Lower lobe of right lung (tissue), 2 donors: Measurements from ENCODE around the gene SMG5. TPM values are rescaled to one million over a fixed set of nuclear protein-coding genes. Genes with fewer than 3 reads are reported as not detected.

Source experiments
- ATAC-seq, 2 donors: fragments of 200-7000 bp; cut with Tn5 transposase; one replicate each; pipeline ENCODE4 v1.9.1; 2020 to 2022; ENCODE audit warnings: mild to moderate bottlenecking in 2 of 2, moderate library complexity in 2 of 2
- DNase-seq: peaks from one replicate; pipeline ENCODE4 v3.0.0-alpha.2; 2020
- H3K27ac ChIP-seq: fragments of 200-600 bp; one replicate; pipeline ENCODE4 v1.8.0; 2022
- H3K27me3 ChIP-seq: fragments of 200-600 bp; one replicate; pipeline ENCODE4 v1.8.0; 2022; ENCODE audit warnings: low read depth
- H3K36me3 ChIP-seq: fragments of 200-600 bp; one replicate; pipeline ENCODE4 v1.8.0; 2022; ENCODE audit warnings: mild to moderate bottlenecking
- H3K4me1 ChIP-seq: fragments of 200-600 bp; one replicate; pipeline ENCODE4 v1.8.0; 2022
- H3K4me3 ChIP-seq: fragments of 200-600 bp; one replicate; pipeline ENCODE4 v1.8.0; 2022; ENCODE audit warnings: mild to moderate bottlenecking
- H3K9me3 ChIP-seq: fragments of 200-600 bp; one replicate; pipeline ENCODE4 v1.8.0; 2022
- intact Hi-C: fragments of 100-400 bp; cut with DNase I; formaldehyde crosslinking; loops from one replicate; pipeline ENCODE4 v1.11.0; 2022
- total RNA-seq: library from RNA; stranded (reverse); fragmentation: NEBNext Ultra II Directional; extraction: Animal tissue kit (Norgen Biotek cat#: 25700); gene quantifications from one replicate; pipeline ENCODE4 v1.2.1, GENCODE V29; 2021
- TF ChIP-seq, protein P1 (sequence below): fragments of 200-600 bp; IDR thresholded peaks from one replicate; pipeline ENCODE4 v1.8.0; 2022; ENCODE audit warnings: antibody characterized with exemption, mild to moderate bottlenecking
- donor health status: DM: no; HTN: yes; CAD: no; lungs with severe emphysema.

The SMG5 gene
- total RNA-seq, 1 donor from 2014 or later = 68.9 TPM

DNA sequence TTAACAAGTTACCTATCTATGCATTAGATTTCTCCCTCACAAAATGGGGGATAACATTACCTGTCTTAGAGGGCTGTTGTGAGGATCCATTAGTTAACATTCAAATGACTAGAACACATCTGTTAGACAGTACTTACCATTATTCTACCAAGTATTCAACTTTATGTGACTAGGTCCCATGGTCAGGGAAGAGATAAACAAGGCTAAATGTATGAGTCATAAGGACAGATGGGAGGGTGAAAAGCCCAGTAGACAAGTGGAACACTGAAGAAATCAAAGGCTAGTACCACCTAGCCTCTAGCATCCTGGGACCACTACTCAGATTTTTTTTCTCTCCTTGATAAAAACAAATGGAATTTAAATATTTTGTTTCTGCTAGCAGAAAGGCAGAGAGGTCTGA lies 25.5 kb upstream of the SMG5 start:
- no peaks in the 10 kb centered on the region for H3K27me3 ChIP-seq
- ATAC-seq = no peak
- H3K4me1 ChIP-seq = no peaks in the 10 kb centered on the region
- H3K4me3 ChIP-seq = no peak overlapping the region
- H3K36me3 ChIP-seq = peaks cover 74% of the 10 kb centered on the region
- TF ChIP-seq, protein P1, sequence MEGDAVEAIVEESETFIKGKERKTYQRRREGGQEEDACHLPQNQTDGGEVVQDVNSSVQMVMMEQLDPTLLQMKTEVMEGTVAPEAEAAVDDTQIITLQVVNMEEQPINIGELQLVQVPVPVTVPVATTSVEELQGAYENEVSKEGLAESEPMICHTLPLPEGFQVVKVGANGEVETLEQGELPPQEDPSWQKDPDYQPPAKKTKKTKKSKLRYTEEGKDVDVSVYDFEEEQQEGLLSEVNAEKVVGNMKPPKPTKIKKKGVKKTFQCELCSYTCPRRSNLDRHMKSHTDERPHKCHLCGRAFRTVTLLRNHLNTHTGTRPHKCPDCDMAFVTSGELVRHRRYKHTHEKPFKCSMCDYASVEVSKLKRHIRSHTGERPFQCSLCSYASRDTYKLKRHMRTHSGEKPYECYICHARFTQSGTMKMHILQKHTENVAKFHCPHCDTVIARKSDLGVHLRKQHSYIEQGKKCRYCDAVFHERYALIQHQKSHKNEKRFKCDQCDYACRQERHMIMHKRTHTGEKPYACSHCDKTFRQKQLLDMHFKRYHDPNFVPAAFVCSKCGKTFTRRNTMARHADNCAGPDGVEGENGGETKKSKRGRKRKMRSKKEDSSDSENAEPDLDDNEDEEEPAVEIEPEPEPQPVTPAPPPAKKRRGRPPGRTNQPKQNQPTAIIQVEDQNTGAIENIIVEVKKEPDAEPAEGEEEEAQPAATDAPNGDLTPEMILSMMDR = no peak
- no peak for DNase-seq
- H3K27ac ChIP-seq = no peak overlapping the region
- no peaks in the 10 kb centered on the region for H3K9me3 ChIP-seq
- intact Hi-C loops = no loop called here

DNA sequence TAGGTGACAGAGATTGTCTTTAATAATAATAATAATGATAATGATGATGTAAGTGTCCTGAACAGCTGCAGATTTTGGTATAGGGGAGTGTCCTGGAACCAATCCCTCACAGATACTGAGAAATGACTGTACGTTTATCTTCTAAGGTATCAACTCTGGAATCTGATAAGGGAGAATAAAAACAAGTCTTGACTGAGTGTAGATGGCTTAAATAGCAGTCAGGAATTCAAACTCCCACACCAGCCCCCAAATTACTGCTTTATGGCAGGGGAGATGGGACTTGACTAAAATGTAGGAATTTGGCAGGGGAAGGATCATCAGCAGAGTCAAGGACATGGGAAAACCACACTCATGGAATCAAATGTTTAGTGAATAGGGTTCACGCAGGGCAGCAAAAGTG lies 22.6 kb upstream of the SMG5 start:
- Histone ChIP-seq H3K9me3 (no peaks in the 10 kb centered on the region), H3K4me1 (no peaks in the 10 kb centered on the region), H3K4me3 (no peak overlapping the region), H3K27ac (no peak overlapping the region), H3K36me3 (peaks cover 45% of the 10 kb centered on the region), H3K27me3 (no peaks in the 10 kb centered on the region)
- ATAC-seq (no peak), DNase-seq (no peak)
- intact Hi-C loops = no loop called here
- TF ChIP-seq, protein P1 = no peak

DNA sequence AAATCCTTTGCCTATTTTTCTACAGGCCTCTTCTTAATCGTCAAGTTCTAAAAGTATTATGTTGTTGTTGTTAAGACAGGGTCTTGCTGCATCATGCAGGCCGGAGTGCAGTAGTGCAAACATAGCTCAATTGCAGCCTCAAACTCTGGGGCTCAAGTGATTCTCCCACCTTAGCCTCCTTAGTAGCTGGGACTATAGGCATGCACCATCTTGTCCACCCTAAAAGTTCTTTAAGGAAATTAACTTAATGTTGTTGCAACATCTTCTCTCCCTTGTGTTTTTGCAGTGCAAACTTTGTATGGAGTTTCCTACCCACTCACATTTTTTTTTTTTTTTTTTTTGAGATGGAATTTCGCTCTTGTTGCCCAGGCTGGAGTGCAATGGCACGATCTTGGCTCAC lies 20.6 kb upstream of the SMG5 start:
- ATAC-seq = no peak
- H3K36me3 ChIP-seq = peaks cover 26% of the 10 kb centered on the region
- H3K27ac ChIP-seq = no peak overlapping the region
- no peaks in the 10 kb centered on the region for H3K27me3 ChIP-seq
- no peak overlapping the region for H3K4me3 ChIP-seq
- H3K4me1 ChIP-seq = no peaks in the 10 kb centered on the region
- intact Hi-C loops = no loop called here
- TF ChIP-seq, protein P1 = no peak
- no peaks in the 10 kb centered on the region for H3K9me3 ChIP-seq
- DNase-seq = no peak

DNA sequence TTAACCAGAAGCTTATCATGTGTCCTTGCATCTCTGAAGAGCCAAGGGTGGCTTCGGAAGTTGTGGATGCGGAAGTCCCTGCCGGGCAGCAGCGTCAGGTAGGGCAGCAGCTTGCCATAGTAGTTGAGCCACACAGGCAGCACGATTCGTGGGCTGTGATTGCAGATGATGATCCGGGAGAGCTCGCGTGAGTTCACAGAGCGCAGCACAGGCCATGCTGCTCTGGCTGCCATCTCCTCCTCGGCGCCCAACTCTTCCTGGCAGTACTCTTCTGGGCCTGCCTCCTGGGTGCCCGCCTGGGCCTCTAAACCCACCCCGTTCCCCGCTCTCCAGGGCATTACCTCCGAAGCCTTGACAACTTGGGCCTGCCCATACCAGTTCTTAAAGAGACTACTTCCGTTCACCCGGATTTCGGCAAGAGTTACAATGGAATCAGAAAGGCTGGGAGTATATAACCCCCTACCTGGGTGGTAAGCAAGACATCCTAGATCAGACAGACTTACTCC lies 16.3 kb upstream of the SMG5 start, which contains the start of gene VHLL:
Gene VHLL (minus strand): TSS at position 456 of the 506 bp plus-strand sequence. CDS start 118 bp downstream, at position 338.
- Histone ChIP-seq H3K36me3 (no peaks in the 10 kb centered on the region), H3K9me3 (no peaks in the 10 kb centered on the region), H3K4me3 (no peak within 1 kb of the TSS), H3K27me3 (no peaks in the 10 kb centered on the region), H3K4me1 (peaks cover 16% of the 10 kb centered on the region), H3K27ac (no peak within 1 kb of the TSS)
- TF ChIP-seq, protein P1 = no peak
- DNase-seq (no peak), ATAC-seq (no peak)
- intact Hi-C loops = no loop called here

DNA sequence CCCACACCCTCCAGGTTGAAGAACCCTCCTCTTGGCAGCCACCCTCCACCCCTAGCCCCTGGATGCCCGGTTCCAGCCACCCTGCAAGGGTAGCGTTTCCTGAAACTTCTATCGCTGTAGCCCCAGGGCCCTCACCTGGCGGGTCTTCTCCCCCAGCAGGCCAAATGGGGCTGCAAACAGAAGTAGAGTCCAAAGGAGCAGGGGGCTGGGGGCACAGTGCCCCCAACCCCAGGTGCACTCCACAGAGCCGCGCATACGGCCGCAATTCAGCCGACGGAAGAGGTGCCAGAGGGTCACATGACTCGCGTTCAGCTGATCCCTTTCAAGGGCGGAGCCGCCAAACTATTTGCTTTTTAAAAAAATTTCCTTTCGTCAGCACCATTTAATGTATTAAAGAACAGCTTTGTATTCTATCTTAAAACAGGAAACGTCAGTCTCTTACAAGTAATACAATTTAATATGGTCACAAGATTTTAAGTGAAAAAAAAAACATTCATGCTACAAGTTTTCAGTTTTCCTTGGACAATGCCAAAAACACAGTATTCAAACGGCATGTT lies 12.8 kb upstream of the SMG5 start, which contains the start of gene GLMP:
Gene GLMP (minus strand): TSS at position 289 of the 557 bp plus-strand sequence. CDS start 34 bp downstream, at position 255.
- TF ChIP-seq, protein P1 = no peak
- peak; percentile 62 to 74 for ATAC-seq
- Histone ChIP-seq H3K27ac (peak within 1 kb of the TSS; percentile 71), H3K4me1 (peaks cover 22% of the 10 kb centered on the region), H3K36me3 (peaks cover 11% of the 10 kb centered on the region), H3K9me3 (no peaks in the 10 kb centered on the region), H3K4me3 (peak within 1 kb of the TSS; percentile 87), H3K27me3 (no peaks in the 10 kb centered on the region)
- DNase-seq = peak; percentile 79
- intact Hi-C loops = no loop called here
